LHCN-M2 (cell line): ENCODE data around the gene PAPSS2. TPM values are rescaled to one million over a fixed set of nuclear protein-coding genes. Genes with fewer than 3 reads are reported as not detected.

Experiments
- DNase-seq: peaks from one replicate; pipeline ENCODE4 v3.0.0-alpha.2; 2012; ENCODE audit warnings: low read depth
- total RNA-seq: library from RNA; depleted of rRNA; stranded (reverse); fragments of >200 nt; gene quantifications from 2 replicates; pipeline ENCODE4 v1.2.3, GENCODE V29; 2014

PAPSS2 gene
- total RNA-seq, 1 experiment from 2014 or later = 34.5 TPM

DNA sequence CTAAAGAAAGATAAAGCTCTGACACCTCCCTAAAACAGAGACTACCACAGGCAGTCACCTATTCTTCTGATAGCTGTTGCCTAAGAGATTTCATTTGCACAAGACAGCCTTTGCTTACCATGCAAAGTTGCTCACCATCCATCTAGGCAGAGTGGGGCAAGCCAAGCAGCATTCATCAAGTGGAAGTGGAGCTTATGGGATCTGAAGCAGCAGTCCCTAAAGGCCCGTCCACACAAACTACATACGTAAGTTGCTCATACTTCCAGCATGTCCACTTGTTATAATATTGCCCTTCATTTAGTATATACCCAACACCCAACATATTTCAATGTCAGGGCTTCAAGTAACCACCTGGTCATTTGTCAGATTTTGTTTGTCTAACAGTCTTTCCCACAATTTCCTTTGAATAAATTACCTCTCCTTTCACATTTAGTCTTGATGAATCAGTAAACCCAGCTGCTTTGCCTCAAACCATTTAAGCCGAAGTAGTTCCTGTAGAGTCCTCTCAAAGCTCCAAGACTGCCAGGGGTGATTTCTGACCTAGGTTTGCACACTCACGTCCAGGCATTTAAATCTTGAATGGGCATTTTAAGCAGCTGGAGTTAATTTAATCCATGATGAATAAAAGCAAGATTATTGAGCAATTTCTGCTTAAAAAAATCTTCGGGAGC is 90.5 kb downstream of the PAPSS2 start:
- DNase-seq = peak; percentile 81

DNA sequence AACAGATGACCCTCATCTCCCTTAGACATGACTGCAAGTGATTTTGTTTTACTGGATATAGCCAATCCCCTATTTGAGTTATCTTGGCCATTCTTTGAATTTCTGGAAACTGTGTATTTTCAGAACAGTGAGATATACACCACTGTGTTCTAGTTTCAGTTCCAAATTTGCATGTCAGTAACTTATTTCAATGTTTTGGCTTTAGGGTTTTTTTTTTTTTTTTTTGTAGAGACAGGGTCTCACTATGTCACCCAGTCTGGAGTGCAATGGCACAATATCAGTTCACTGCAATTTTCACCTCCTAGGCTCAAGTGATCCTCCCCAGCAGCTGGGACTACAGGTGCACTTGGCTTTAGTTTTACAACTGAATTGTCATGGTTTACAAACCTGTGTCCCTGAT is 91.1 kb downstream of the PAPSS2 start:
- DNase-seq = no peak

DNA sequence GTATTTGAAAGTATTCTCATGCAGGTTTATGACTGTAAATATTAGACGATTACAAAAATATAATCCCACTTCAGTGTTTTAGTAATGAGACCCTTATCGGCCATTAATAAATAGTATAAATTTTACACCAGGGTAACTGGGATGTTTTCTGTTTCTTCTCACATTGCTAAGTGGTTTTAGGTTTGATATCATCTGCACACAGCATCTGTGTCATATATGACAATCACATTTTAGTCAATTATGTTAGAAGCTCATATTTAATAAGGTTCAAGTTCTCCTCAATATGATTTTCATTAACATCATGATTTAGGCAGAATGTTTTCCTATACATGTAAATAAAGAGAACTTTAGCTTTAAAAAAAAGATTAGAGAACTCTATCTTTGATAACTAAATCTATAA is 91.6 kb downstream of the PAPSS2 start:
- no peak for DNase-seq

DNA sequence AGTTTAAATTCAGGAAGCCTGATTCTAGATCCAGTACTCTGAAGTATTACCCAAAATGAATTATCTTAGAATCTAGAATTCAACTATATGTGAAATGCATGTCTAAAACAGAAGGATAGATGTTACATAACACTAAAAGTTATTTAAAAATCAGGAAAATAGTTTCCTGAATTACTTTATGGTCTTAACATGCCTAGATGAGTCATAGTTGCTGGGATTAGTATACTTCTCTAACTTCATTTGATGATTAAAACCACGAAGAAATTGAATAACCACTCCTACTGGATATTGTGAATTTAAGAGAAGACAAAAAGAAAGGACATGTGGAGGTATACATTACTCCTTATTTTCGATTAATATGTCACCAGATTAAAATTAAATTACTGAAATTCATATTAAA is 92.9 kb downstream of the PAPSS2 start:
- DNase-seq = peak; percentile 77

- DNase-seq = no peak
Measured at GRCh38 chr10:87753995-87754866, 94.6 kb downstream of the PAPSS2 start.

DNA sequence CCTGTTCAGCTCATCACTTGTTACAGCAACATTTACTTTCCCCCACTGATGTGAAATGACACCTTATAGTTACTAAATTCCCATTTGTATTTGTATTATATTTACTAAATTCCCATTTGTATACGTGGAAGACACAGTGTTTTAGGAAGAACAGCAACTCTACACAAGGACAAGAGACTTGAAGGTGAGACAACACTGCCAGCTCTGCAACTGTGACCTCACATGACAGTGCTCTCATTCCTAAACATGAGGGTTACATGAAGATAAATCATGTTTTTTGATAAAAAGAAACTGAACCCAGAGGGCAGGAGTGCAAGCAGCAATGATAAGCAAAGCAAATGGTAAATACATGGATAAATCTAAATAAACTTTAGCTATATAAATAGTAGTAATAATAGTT is 98.0 kb downstream of the PAPSS2 start:
- no peak for DNase-seq

DNA sequence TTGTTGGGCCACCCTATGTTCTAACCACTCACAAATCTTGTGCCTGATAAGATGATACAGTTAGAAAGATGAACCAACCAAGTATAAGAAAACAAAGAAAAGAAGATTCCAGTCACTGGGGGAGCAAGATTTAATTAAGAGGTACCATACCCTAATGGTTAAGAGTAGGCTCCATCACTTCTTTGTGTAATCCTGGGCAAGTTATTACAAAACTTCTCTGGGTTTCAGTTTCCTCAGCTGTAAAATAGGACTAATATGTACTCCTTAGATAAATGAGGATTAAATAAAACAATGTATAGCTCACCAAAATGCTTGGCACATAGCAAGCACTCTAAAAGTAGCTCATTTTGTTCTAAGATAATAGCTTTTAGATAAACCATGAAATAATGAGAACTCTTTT is 99.9 kb downstream of the PAPSS2 start:
- no peak for DNase-seq

- DNase-seq = no peak
Measured at GRCh38 chr10:87760195-87760905, 100.7 kb downstream of the PAPSS2 start.

- peak; percentile 21 for DNase-seq
Measured at GRCh38 chr10:87761153-87761552, 101.5 kb downstream of the PAPSS2 start.

- DNase-seq = peak; percentile 84
Measured at GRCh38 chr10:87761892-87762291, 102.2 kb downstream of the PAPSS2 start.

DNA sequence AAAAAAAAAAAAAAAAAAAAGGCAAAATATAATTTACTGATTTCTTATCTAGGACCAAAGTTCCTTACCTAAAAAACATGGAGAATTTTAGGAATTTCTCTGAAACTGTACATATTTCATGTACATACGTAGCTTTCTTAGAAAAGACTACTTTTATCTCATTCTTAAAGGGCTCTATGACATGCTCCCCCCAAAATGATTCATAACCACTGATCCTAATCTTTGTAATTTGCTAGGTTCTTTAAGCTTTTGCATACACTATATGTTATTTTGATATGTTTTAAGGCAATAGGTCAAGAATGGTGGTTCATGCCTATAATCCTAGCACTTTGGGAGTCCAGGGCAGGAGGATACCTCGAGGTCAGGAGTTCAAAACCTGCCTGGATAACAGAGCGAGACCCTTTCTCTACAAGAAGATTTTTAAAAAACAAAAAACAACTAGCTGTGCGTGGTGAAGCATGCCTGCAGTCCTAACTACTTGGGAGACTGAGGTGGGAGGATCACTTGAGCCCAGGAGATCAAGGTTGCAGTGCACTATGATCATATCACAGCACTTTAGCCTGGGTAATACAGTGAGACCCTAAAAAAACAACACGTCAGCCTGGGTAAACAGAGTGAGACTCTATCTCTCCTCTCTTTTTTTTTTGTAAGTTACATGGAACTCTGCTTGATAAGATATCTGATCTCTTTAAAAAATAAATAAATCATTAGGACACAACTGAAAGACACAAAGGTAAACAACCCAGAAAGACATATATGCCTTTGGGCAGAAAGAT is 103.6 kb downstream of the PAPSS2 start:
- DNase-seq = no peak

DNA sequence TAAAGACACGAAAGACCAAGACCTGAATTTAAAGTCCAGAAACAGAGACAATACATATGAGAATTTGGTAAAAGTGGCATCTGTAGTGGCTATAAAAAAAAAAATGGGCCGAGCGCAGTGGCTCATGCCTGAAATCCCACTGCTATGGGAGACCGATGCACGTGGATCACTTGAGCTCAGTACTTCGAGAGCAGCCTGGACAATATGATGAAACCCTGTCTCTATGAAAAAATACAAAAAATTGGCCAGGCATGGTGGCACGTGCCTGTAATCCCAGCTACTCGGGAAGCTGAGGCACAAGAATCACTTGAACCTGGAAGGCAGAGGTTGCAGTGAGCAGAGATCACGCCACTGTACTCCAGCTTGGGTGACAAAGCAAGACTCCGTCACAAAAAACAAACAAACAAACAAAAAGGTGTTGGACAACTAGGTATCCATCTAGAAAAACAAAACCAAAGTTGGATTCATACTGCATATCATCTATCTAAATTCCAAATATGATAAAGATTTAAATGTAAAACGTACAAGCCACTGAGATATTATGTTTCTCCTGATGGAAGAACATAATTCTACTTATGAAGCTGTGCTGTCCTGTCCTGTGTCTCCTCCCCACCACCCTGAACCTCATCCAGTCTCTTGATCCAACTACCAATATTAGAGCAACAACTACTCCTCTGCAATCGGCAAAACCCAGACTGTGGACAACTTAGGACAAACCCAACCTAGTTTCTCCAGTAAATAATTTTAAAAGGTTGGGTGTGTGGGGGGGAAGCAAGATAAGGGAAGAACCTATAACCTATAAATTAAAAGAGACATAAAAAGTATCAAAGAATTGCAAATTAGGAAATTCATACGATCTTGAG is 104.6 kb downstream of the PAPSS2 start:
- DNase-seq = no peak

- DNase-seq = no peak
Measured at GRCh38 chr10:87765666-87766376, 106.1 kb downstream of the PAPSS2 start.

- no peak for DNase-seq
Measured at GRCh38 chr10:87767253-87767652, 107.6 kb downstream of the PAPSS2 start.

GRCh38 chr10:87771871-87772500 is 112.3 kb downstream of the PAPSS2 start:
- DNase-seq = peak; percentile 36

- DNase-seq = no peak
Measured at GRCh38 chr10:87775766-87776165, 116.1 kb downstream of the PAPSS2 start.

DNA sequence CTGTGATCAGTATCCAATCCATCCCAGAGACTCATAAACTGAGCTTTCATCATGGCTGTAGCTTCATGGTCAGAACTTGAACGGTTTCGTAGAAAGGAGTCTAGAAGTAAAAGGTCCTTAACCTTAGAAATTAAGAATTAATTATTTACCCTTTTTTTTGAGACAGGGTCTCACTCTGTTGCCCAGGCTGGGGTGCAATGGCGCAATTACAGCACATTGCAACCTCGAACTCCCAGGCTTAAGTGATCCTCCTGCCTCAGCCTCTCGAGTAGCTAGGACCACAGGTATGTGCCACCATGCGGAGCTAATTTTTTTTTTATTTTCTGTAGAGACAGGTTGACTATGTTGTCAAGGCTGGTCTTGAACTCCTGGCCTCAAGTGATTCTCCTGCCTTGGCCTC is 116.7 kb downstream of the PAPSS2 start:
- no peak for DNase-seq

DNA sequence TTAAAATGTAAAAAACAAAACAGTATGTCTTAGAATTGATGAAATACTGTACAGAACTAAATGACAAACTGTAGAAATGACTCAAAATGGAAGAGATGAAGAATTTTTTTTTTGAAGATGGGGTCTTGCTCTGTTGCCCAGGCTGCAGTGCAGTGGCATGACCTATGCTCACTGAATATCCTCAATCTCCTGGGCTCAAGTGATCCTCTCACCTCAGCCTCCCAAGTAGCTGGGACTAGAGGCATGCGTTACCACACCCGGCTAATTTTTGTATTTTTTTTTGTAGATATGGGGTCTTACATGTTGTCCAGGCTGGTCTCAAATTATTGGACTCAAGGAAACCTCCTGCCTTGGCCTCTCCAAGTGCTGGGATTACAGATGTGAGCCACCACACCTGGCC is 121.9 kb downstream of the PAPSS2 start:
- DNase-seq = no peak

DNA sequence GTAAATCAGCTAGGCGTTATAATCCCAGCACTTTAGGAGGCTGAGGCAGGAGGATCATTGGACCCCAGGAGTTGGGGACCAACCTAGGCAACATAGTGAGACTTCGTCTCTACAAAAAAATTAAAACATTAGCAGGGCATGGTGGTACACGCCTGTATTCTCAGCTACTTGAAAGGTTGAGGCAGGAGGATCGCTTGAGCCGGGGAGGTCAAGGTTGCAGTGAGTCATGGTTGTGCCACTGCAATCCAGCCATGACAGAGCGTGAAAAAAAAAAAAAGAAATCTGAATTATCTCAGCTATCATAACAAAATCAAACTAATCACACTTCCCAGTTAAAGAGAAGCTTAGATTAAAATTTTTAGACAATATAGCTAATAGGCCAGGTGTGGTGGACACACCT is 123.0 kb downstream of the PAPSS2 start:
- no peak for DNase-seq

DNA sequence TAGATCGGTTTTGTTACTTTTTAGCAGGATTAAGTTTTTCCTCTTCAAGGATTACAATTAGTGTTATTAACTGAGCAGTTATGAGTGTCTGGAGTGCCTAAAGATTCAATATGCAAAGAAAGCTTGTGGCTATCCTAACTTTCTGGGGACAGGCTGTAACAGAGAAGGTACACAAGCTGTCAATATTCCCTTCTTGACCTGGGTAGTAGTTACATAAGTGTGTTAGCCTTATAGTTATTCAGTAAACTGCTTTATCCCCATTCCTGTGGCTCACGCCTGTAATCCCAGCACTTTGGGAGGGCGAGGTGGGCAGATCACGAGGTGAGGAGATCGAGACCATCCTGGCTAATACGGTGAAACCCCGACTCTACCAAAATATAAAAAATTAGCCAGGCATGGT is 126.7 kb downstream of the PAPSS2 start:
- no peak for DNase-seq
